ENCODE data around the gene SGPL1.

DNA sequence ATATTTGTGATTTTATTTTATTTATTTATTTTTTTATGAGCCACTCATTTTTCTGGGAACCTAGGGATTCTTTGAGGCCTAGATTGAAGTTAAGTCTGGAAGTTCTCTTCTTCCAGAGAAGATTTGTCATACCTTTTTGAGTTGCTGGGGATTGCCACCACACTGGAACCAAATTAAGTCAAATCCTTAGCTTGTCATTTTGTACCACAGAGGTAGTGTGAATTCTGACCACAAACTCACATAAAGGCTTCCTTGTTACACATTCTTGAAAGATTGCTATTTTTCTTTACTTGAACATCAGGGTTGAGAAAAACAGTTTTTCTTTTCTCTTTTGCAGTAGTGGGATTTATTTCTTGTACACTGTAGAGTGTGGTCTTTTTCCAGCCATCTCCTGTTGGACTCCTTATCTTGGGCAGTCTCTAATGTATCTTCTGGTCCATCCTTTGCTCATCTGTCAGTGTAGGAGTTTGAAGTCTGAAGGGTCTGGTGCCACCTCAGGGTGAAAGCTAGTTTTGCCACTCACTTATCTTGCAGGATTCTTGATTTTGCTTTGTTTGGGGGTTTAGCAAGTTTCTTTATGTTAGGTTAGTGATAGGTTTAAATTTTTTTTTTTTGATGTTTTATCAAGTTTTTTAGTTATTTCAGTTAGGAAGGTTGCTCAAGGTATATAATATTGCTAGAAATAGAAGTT lies 47.9 kb downstream of the SGPL1 start:
- TF ChIP-seq, protein P1, sequence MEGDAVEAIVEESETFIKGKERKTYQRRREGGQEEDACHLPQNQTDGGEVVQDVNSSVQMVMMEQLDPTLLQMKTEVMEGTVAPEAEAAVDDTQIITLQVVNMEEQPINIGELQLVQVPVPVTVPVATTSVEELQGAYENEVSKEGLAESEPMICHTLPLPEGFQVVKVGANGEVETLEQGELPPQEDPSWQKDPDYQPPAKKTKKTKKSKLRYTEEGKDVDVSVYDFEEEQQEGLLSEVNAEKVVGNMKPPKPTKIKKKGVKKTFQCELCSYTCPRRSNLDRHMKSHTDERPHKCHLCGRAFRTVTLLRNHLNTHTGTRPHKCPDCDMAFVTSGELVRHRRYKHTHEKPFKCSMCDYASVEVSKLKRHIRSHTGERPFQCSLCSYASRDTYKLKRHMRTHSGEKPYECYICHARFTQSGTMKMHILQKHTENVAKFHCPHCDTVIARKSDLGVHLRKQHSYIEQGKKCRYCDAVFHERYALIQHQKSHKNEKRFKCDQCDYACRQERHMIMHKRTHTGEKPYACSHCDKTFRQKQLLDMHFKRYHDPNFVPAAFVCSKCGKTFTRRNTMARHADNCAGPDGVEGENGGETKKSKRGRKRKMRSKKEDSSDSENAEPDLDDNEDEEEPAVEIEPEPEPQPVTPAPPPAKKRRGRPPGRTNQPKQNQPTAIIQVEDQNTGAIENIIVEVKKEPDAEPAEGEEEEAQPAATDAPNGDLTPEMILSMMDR (IDR thresholded peaks at IDR 0.05; ENCODE audit: insufficient read depth, low read length): no peak
- TF ChIP-seq, protein P2, sequence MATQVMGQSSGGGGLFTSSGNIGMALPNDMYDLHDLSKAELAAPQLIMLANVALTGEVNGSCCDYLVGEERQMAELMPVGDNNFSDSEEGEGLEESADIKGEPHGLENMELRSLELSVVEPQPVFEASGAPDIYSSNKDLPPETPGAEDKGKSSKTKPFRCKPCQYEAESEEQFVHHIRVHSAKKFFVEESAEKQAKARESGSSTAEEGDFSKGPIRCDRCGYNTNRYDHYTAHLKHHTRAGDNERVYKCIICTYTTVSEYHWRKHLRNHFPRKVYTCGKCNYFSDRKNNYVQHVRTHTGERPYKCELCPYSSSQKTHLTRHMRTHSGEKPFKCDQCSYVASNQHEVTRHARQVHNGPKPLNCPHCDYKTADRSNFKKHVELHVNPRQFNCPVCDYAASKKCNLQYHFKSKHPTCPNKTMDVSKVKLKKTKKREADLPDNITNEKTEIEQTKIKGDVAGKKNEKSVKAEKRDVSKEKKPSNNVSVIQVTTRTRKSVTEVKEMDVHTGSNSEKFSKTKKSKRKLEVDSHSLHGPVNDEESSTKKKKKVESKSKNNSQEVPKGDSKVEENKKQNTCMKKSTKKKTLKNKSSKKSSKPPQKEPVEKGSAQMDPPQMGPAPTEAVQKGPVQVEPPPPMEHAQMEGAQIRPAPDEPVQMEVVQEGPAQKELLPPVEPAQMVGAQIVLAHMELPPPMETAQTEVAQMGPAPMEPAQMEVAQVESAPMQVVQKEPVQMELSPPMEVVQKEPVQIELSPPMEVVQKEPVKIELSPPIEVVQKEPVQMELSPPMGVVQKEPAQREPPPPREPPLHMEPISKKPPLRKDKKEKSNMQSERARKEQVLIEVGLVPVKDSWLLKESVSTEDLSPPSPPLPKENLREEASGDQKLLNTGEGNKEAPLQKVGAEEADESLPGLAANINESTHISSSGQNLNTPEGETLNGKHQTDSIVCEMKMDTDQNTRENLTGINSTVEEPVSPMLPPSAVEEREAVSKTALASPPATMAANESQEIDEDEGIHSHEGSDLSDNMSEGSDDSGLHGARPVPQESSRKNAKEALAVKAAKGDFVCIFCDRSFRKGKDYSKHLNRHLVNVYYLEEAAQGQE (IDR thresholded peaks at IDR 0.05; ENCODE audit: insufficient replicate concordance, low read depth): no peak
- no peak for TF ChIP-seq POLR2AphosphoS5 (IDR thresholded peaks at IDR 0.05; ENCODE audit: low read depth)
- TF ChIP-seq GABPA (IDR thresholded peaks at IDR 0.05; ENCODE audit: low read depth): no peak
- TF ChIP-seq SPI1 (IDR thresholded peaks at IDR 0.05; ENCODE audit: borderline replicate concordance, low read depth): no peak
